MCF 10A (cell line): Measurements from ENCODE around the gene NEURL1. TPM values are rescaled to one million over a fixed set of nuclear protein-coding genes. Genes with fewer than 3 reads are reported as not detected.

Experiments
- BruUV-seq: library from RNA; stranded (reverse); fragments of 400-500 nt; replicated peaks from 2 replicates; lab custom pipeline; 2021; lab: Mats Ljungman, UMichigan
- CTCF ChIA-PET: fragments of 300-600 bp; sonication (Branson Sonifier 250); formaldehyde crosslinking; extraction: SDS; loops from one replicate; lab custom pipeline; 2021; ENCODE audit warnings: antibody characterized with exemption, inconsistent platforms; lab: Yijun Ruan, JAX
- POLR2A ChIA-PET: fragments of 300-600, 350-650 bp; sonication (Branson Sonifier 250); formaldehyde crosslinking; extraction: SDS; loops from one replicate; lab custom pipeline; 2020; ENCODE audit warnings: antibody characterized with exemption, inconsistent platforms; lab: Yijun Ruan, JAX
- DNase-seq: peaks from one replicate; pipeline ENCODE4 v3.0.0-alpha.2; 2018; ENCODE audit not compliant: unreplicated experiment
- H3K27ac Mint-ChIP-seq: one replicate; pipeline ENCODE4 v1.8.0; 2022; ENCODE audit warnings: mild to moderate bottlenecking, low read depth, mixed read lengths; ENCODE audit not compliant: unreplicated experiment
- H3K27me3 Mint-ChIP-seq: one replicate; pipeline ENCODE4 v1.8.0; 2022; ENCODE audit warnings: mixed read lengths; ENCODE audit not compliant: insufficient read depth, unreplicated experiment
- H3K36me3 Mint-ChIP-seq: one replicate; pipeline ENCODE4 v1.8.0; 2022; ENCODE audit warnings: mild to moderate bottlenecking, moderate library complexity, mixed read lengths; ENCODE audit not compliant: insufficient read depth, unreplicated experiment
- H3K4me1 Mint-ChIP-seq: one replicate; pipeline ENCODE4 v1.8.0; 2022; ENCODE audit warnings: mixed read lengths; ENCODE audit not compliant: insufficient read depth, unreplicated experiment
- H3K4me3 Mint-ChIP-seq: one replicate; pipeline ENCODE4 v1.8.0; 2022; ENCODE audit warnings: mild to moderate bottlenecking, moderate library complexity, mixed read lengths; ENCODE audit not compliant: unreplicated experiment
- H3K9me3 Mint-ChIP-seq: one replicate; pipeline ENCODE4 v1.8.0; 2022; ENCODE audit warnings: mixed read lengths; ENCODE audit not compliant: unreplicated experiment
- CTCF ChIP-seq: fragments of 200-600 bp; IDR thresholded peaks from one replicate; pipeline ENCODE4 v1.8.0; 2022; ENCODE audit warnings: antibody characterized with exemption, mild to moderate bottlenecking; ENCODE audit not compliant: unreplicated experiment
- intact Hi-C: fragments of 100-400 bp; cut with micrococcal nuclease; formaldehyde crosslinking; loops from 2 replicates; pipeline ENCODE4 v1.14.1; 2022
- total RNA-seq: library from RNA; stranded (reverse); gene quantifications from 2 replicates; pipeline ENCODE4 v1.2.3, GENCODE V29; 2022

Gene NEURL1
- total RNA-seq, 1 experiment from 2014 or later, result not detected

- no TSS peak for BruUV-seq
- Mint-ChIP-seq H3K4me3 (peak overlapping the region; percentile 71), H3K4me1 (peaks cover 6% of the 10 kb centered on the region), H3K27ac (no peak overlapping the region), H3K9me3 (no peaks in the 10 kb centered on the region), H3K36me3 (no peaks in the 10 kb centered on the region), H3K27me3 (peaks cover 20% of the 10 kb centered on the region)
- no peak for DNase-seq
- TF ChIP-seq CTCF, result no peak
- ChIA-PET POLR2A (no interaction called here), CTCF (interaction anchor here (0.8 kb wide), 1 partner anchor 13 kb away, joined by 4 read pairs; no protein-coding TSS in a partner anchor)
- intact Hi-C loops, result no loop called here
Observed at GRCh38 chr10:103555325-103555649, 61.8 kb downstream of the NEURL1 start.

GRCh38 chr10:103555712-103556111 is 62.2 kb downstream of the NEURL1 start:
- H3K27me3 Mint-ChIP-seq, result peaks cover 22% of the 10 kb centered on the region

GRCh38 chr10:103556383-103557007 is 63.0 kb downstream of the NEURL1 start:
- intact Hi-C loops, result no loop called here
- POLR2A ChIA-PET, result no interaction called here
- Mint-ChIP-seq H3K27ac (no peak overlapping the region), H3K27me3 (peaks cover 22% of the 10 kb centered on the region), H3K4me1 (peaks cover 6% of the 10 kb centered on the region), H3K36me3 (no peaks in the 10 kb centered on the region), H3K4me3 (no peak overlapping the region), H3K9me3 (no peaks in the 10 kb centered on the region)
- no peak for TF ChIP-seq CTCF
- no peak for DNase-seq
- CTCF ChIA-PET, result no interaction called here
- no TSS peak for BruUV-seq

More at GRCh38 chr10:103555712-103556111, 62.2 kb downstream of the NEURL1 start:
- intact Hi-C loops, result no loop called here
- H3K9me3 Mint-ChIP-seq, result no peaks in the 10 kb centered on the region
- TF ChIP-seq CTCF, result no peak
- CTCF ChIA-PET, result interaction anchor here (0.8 kb wide), 1 partner anchor 13 kb away, joined by 4 read pairs; no protein-coding TSS in a partner anchor
- POLR2A ChIA-PET, result no interaction called here
- no peak for DNase-seq
- BruUV-seq, result no TSS peak
- H3K4me3 Mint-ChIP-seq, result peak overlapping the region; percentile 25
- peaks cover 6% of the 10 kb centered on the region for H3K4me1 Mint-ChIP-seq
- H3K36me3 Mint-ChIP-seq, result no peaks in the 10 kb centered on the region
- no peak overlapping the region for H3K27ac Mint-ChIP-seq

GRCh38 chr10:103557455-103557854 is 64.0 kb downstream of the NEURL1 start:
- CTCF ChIA-PET, result interaction anchor here (0.6 kb wide), 1 partner anchor 132 kb away, joined by 3 read pairs; no protein-coding TSS in a partner anchor
- H3K36me3 Mint-ChIP-seq, result no peaks in the 10 kb centered on the region
- H3K27ac Mint-ChIP-seq, result no peak overlapping the region
- no peaks in the 10 kb centered on the region for H3K9me3 Mint-ChIP-seq
- H3K27me3 Mint-ChIP-seq, result peaks cover 20% of the 10 kb centered on the region
- POLR2A ChIA-PET, result no interaction called here
- no peak for TF ChIP-seq CTCF
- intact Hi-C loops, result no loop called here
- BruUV-seq, result no TSS peak
- peaks cover 6% of the 10 kb centered on the region for H3K4me1 Mint-ChIP-seq
- no peak for DNase-seq
- H3K4me3 Mint-ChIP-seq, result no peak overlapping the region
